ENCODE results near the gene MGRN1. TPM values are rescaled to one million over a fixed set of nuclear protein-coding genes. Genes with fewer than 3 reads are reported as not detected.
A peak's percentile ranks its signal among the peaks of the same experiment; 100 is the strongest.

Gene MGRN1
- total and polyA plus RNA-seq, 8 donors, result 17.2 to 43.8 (median 30.8) TPM

DNA sequence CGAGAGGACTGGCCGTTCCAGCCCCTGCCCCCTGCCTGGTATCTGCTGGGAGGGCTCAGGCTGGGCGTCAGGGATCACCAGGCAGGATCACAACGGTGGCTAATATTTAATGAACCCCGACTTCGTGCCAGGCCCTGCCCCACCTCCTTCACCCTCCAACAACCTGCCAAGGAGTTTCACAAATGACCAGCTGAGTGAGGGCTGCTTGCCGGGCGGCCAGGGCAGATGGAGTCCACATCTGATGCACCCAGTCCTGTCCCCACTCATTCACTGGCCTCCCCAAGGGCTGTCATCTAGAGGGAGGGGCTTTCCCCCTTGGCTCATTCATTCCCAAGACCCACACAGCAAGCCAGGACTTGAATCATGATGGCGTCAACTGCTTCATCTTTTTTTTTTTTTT, 27.5 kb upstream of the MGRN1 start:
- Histone ChIP-seq H3K4me1 (peaks cover 0 to 7% (median 5%) of the 10 kb centered on the region in 3 donors), H3K9me3 (no peaks in the 10 kb centered on the region), H3K4me3 (no peak overlapping the region), H3K27me3 (no peaks in the 10 kb centered on the region), H3K27ac (no peak overlapping the region), H3K36me3 (no peaks in the 10 kb centered on the region)
- DNase-seq (peak in 3 of 6 donors; percentile 22 to 57 (median 51)), FAIRE-seq (no peak), ATAC-seq (peak; percentile 24 to 80 (median 60))
- TF ChIP-seq, protein P1, sequence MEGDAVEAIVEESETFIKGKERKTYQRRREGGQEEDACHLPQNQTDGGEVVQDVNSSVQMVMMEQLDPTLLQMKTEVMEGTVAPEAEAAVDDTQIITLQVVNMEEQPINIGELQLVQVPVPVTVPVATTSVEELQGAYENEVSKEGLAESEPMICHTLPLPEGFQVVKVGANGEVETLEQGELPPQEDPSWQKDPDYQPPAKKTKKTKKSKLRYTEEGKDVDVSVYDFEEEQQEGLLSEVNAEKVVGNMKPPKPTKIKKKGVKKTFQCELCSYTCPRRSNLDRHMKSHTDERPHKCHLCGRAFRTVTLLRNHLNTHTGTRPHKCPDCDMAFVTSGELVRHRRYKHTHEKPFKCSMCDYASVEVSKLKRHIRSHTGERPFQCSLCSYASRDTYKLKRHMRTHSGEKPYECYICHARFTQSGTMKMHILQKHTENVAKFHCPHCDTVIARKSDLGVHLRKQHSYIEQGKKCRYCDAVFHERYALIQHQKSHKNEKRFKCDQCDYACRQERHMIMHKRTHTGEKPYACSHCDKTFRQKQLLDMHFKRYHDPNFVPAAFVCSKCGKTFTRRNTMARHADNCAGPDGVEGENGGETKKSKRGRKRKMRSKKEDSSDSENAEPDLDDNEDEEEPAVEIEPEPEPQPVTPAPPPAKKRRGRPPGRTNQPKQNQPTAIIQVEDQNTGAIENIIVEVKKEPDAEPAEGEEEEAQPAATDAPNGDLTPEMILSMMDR (IDR thresholded peaks at IDR 0.05), result no peak
- 20 to 22% methylated on average over 9 of the region's 9 CpGs for WGBS, 2 donors
- intact Hi-C loops (cut with DNase I), result no loop called here

DNA sequence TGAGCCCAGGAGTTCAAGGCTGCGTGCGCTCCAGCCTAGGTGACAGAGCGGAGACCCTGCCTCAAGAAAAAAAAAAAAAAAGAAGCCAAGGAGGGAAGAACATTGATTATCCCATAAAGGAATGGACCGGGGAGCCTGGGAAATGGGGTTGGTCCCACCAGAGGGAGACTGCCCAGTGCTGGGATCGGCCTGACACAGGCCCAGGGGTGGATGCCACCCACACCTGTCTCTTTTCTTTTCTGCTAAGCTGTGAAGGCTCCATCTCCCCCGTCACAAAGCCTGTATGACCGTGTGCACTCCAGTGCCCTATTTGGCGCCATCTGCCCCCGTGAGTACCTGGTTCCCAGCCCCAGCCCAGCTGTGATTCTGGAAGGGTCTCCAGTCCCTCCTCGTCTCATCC, 25.6 kb upstream of the MGRN1 start:
- intact Hi-C loops (cut with DNase I), result no loop called here
- no peaks in the 10 kb centered on the region for H3K9me3 ChIP-seq
- H3K27ac ChIP-seq, result no peak overlapping the region
- DNase-seq, result no peak
- H3K27me3 ChIP-seq, result no peaks in the 10 kb centered on the region
- peaks cover 0 to 7% (median 5%) of the 10 kb centered on the region in 3 donors for H3K4me1 ChIP-seq
- no peak overlapping the region for H3K4me3 ChIP-seq
- ATAC-seq, result no peak
- 80 to 90% methylated on average over 10 of the region's 10 CpGs for WGBS, 2 donors
- no peaks in the 10 kb centered on the region for H3K36me3 ChIP-seq
- TF ChIP-seq, protein P1 (IDR thresholded peaks at IDR 0.05), result no peak
- no peak for FAIRE-seq

DNA sequence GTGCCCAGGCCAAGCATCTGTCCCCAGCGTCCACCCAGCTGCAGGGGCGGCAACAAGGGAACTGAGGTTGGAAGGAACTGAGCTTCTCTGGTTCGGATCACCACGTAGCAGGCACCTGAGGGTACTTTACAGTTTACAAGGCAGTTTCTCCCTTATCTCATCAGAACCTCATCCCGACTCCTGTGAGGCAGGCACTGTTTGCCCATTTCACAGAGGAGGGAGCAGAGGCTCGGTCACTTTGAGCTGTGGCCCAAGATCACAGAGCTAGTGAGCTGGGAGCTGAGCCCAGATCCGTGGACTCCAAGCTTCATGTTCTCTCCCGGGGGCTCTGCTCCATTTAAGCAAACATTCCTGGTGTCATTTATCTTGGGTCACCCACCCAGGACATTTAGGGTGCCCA, 25.1 kb upstream of the MGRN1 start:
- 76 to 77% methylated on average over 8 of the region's 8 CpGs for WGBS, 2 donors
- intact Hi-C loops (cut with DNase I), result no loop called here
- TF ChIP-seq, protein P1 (IDR thresholded peaks at IDR 0.05), result no peak
- H3K27ac ChIP-seq, result no peak overlapping the region
- H3K9me3 ChIP-seq, result no peaks in the 10 kb centered on the region
- no peaks in the 10 kb centered on the region for H3K27me3 ChIP-seq
- no peak for DNase-seq
- no peak for ATAC-seq
- no peak overlapping the region for H3K4me3 ChIP-seq
- FAIRE-seq, result no peak
- H3K36me3 ChIP-seq, result no peaks in the 10 kb centered on the region
- H3K4me1 ChIP-seq, result peaks cover 0 to 7% (median 5%) of the 10 kb centered on the region in 3 donors

- ATAC-seq (peak; percentile 39 to 63 (median 53)), DNase-seq (peak in 4 of 6 donors; percentile 18 to 66 (median 43)), FAIRE-seq (no peak)
- no peak overlapping the region for H3K4me3 ChIP-seq
- intact Hi-C loops (cut with DNase I), result no loop called here
- no peaks in the 10 kb centered on the region for H3K27me3 ChIP-seq
- H3K4me1 ChIP-seq, result peaks cover 0 to 7% (median 5%) of the 10 kb centered on the region in 3 donors
- TF ChIP-seq, protein P1 (IDR thresholded peaks at IDR 0.05), result no peak
- WGBS, 2 donors, result 21 to 28% methylated on average over 18 of the region's 18 CpGs
- H3K36me3 ChIP-seq, result no peaks in the 10 kb centered on the region
- no peak overlapping the region for H3K27ac ChIP-seq
- no peaks in the 10 kb centered on the region for H3K9me3 ChIP-seq
These were observed 23.4 kb upstream of the MGRN1 start for GRCh38 chr16:4601036-4601863.

- H3K4me1 ChIP-seq, result peaks cover 0 to 7% (median 5%) of the 10 kb centered on the region in 3 donors
- no peaks in the 10 kb centered on the region for H3K27me3 ChIP-seq
- DNase-seq (peak in 1 of 6 donors; percentile 55), FAIRE-seq (no peak), ATAC-seq (no peak)
- no peaks in the 10 kb centered on the region for H3K36me3 ChIP-seq
- H3K9me3 ChIP-seq, result no peaks in the 10 kb centered on the region
- intact Hi-C loops (cut with DNase I), result no loop called here
- H3K4me3 ChIP-seq, result no peak overlapping the region
- TF ChIP-seq, protein P1 (IDR thresholded peaks at IDR 0.05), result no peak
- 53 to 63% methylated on average over 6 of the region's 6 CpGs for WGBS, 2 donors
- no peak overlapping the region for H3K27ac ChIP-seq
These were observed 22.8 kb upstream of the MGRN1 start for GRCh38 chr16:4601864-4602186.

Measured in pancreas (tissue), 10 donors.